NCI-H2171 (cell line): ENCODE data around the gene MICAL2.

ENCODE experiments used
- DNase-seq: peaks from one replicate; lab custom pipeline; 2025; lab: John Stamatoyannopoulos, UW

MICAL2 gene

GRCh38 chr11:12287374-12288211, 177.2 kb downstream of the MICAL2 start:
- no peak for DNase-seq

- DNase-seq = peak; percentile 66
Observed at GRCh38 chr11:12288212-12288930, 178.0 kb downstream of the MICAL2 start.

- DNase-seq = no peak
Observed at GRCh38 chr11:12288931-12289666, 178.7 kb downstream of the MICAL2 start.

- no peak for DNase-seq
Observed at GRCh38 chr11:12289667-12290476, 179.5 kb downstream of the MICAL2 start.

- no peak for DNase-seq
Observed at GRCh38 chr11:12290477-12290922, 180.1 kb downstream of the MICAL2 start.

- no peak for DNase-seq
Observed at GRCh38 chr11:12291313-12291712, 180.9 kb downstream of the MICAL2 start.

GRCh38 chr11:12291766-12292165, 181.4 kb downstream of the MICAL2 start:
- DNase-seq = no peak

GRCh38 chr11:12292766-12293165, 182.4 kb downstream of the MICAL2 start:
- DNase-seq = no peak

- no peak for DNase-seq
Observed at GRCh38 chr11:12293486-12293885, 183.1 kb downstream of the MICAL2 start.

GRCh38 chr11:12294613-12295012, 184.2 kb downstream of the MICAL2 start:
- no peak for DNase-seq

GRCh38 chr11:12295943-12296342, 185.6 kb downstream of the MICAL2 start:
- DNase-seq = no peak

GRCh38 chr11:12298610-12299009, 188.2 kb downstream of the MICAL2 start:
- no peak for DNase-seq

GRCh38 chr11:12301379-12301778, 191.0 kb downstream of the MICAL2 start:
- no peak for DNase-seq

GRCh38 chr11:12303421-12304149, 193.2 kb downstream of the MICAL2 start:
- no peak for DNase-seq

- no peak for DNase-seq
Observed at GRCh38 chr11:12306830-12307229, 196.4 kb downstream of the MICAL2 start.

- no peak for DNase-seq
Observed at GRCh38 chr11:12312132-12312531, 201.7 kb downstream of the MICAL2 start.
